Right lobe of liver (tissue), 5 donors: ENCODE data around the gene ASH1L. TPM values are rescaled to one million over a fixed set of nuclear protein-coding genes. Genes with fewer than 3 reads are reported as not detected.

Experiments
- microRNA counts: library from miRNA; unstranded; fragments of <30 nt; microRNA quantifications from one replicate; lab custom pipeline; 2016
- microRNA-seq, 2 donors: library from miRNA; unstranded; fragments of <30 nt; microRNA quantifications; one replicate each; pipeline ENCODE4, GENCODE V29; 2019 to 2020
- small RNA-seq, 2 experiments: library from RNA; depleted of rRNA; stranded (forward); fragments of <200 nt; gene quantifications; one replicate each; pipeline ENCODE3, GENCODE V24; 2016
- total RNA-seq, 6 experiments: library from RNA; depleted of rRNA in 2 of 6; stranded (reverse); fragments of >200 nt in 2 of 6; fragmentation: NEBNext Ultra II Directional in 3 of 6; extraction: Animal tissue kit (Norgen Biotek cat#: 25700) in 3 of 6; gene quantifications; one replicate each; pipeline versions ENCODE4 v1.1.0 to v1.2.4, GENCODE V29; 2016 to 2023
- donor health status: DM: no; HTN: no; CAD: no.
- donor health status: DM: no; HTN: no; CAD: no.
- donor health status: DM: no; HTN: yes; CAD: no.
- donor health status: DM: no; HTN: yes; CAD: no.

ASH1L gene
- total RNA-seq, 6 experiments from 2014 or later: 13.9 to 24.3 (median 17.6) TPM

MicroRNAs encoded within 50 kb of the gene (microRNA counts, 767-probe panel; counts per million panel counts)
- microRNA hsa-miR-555 (lab: Ali Mortazavi, UCI): 237 counts per million

Small RNAs within 50 kb of the gene (microRNA-seq; reads per million reads assigned to microRNA genes)
- gene MIR555: 0 reads per million in 2 donors

Small RNAs within 50 kb of the gene (small RNA-seq; reads per million reads assigned to genes)
- 0 reads per million in 2 experiments for gene AL353807.4
- 0 reads per million in 2 experiments for gene RNU6-106P
- gene RNU6-1297P: 0 reads per million in 2 experiments

Other genes starting within 250 kb of the ASH1L start
- 10 to 100 TPM in 1 of 6 experiments, 1 to 10 TPM in 5; 4.6 to 12.7 (median 7.6) TPM for gene RUSC1, start 241.9 kb downstream of the ASH1L start, total RNA-seq
- gene MSTO1, start 47.4 kb upstream of the ASH1L start, total RNA-seq: 10 to 100 TPM in 5 of 6 experiments, 1 to 10 TPM in 1; 9.5 to 22.0 (median 16.7) TPM
- gene YY1AP1, start 126.0 kb upstream of the ASH1L start, total RNA-seq: 10 to 100 TPM; 24.3 to 37.2 (median 28.9) TPM
- 100 to 1,000 TPM in 2 of 6 experiments, 10 to 100 TPM in 4; 53.9 to 136 (median 65.7) TPM for gene DAP3, start 126.3 kb upstream of the ASH1L start, total RNA-seq